IMR-90 (cell line): ENCODE data around the gene PLEKHH2.

Experiments
- CHD1 ChIP-seq: IDR thresholded peaks from 2 replicates; pipeline ENCODE4 v1.6.1; 2012; ENCODE audit warnings: low read depth, low read length, improper control_type of control experiment
- CTCF ChIP-seq: conservative IDR thresholded peaks from 2 replicates; pipeline ENCODE4 v1.5.1; 2012; ENCODE audit warnings: mild to moderate bottlenecking, low read depth, low read length, improper control_type of control experiment
- FOS ChIP-seq: fragments of 150-350 bp; IDR thresholded peaks from 2 replicates; pipeline ENCODE4 v1.6.1; 2016; ENCODE audit warnings: low read depth, low read length
- MAFK ChIP-seq: IDR thresholded peaks from 2 replicates; pipeline ENCODE4 v1.6.1; 2012; ENCODE audit warnings: low read depth, low read length, improper control_type of control experiment
- MAZ ChIP-seq: IDR thresholded peaks from 2 replicates; pipeline ENCODE4 v1.6.1; 2012; ENCODE audit warnings: low read depth, mild to moderate bottlenecking, low read length, improper control_type of control experiment, moderate library complexity, borderline replicate concordance
- MXI1 ChIP-seq: IDR thresholded peaks from 2 replicates; pipeline ENCODE4 v1.6.1; 2012; ENCODE audit warnings: low read depth, mild to moderate bottlenecking, low read length, moderate library complexity, borderline replicate concordance
- NFE2L2 ChIP-seq: fragments of 150-350 bp; IDR thresholded peaks from 2 replicates; pipeline ENCODE4 v1.6.1; 2016; ENCODE audit warnings: low read depth, mild to moderate bottlenecking, low read length
- POLR2A ChIP-seq: IDR thresholded peaks from 2 replicates; pipeline ENCODE4 v1.6.1; 2012; ENCODE audit warnings: mild to moderate bottlenecking, low read depth, low read length
- RAD21 ChIP-seq: IDR thresholded peaks from 2 replicates; pipeline ENCODE4 v1.6.1; 2012; ENCODE audit warnings: low read length, improper control_type of control experiment
- RFX5 ChIP-seq: IDR thresholded peaks from 2 replicates; pipeline ENCODE4 v1.8.0; 2012; ENCODE audit warnings: low read depth, mild to moderate bottlenecking, low read length, moderate library complexity
- USF2 ChIP-seq: fragments of 150-350 bp; IDR thresholded peaks from 2 replicates; pipeline ENCODE4 v1.6.1; 2017; ENCODE audit warnings: mild to moderate bottlenecking, antibody characterized with exemption, low read length, low read depth
- TF ChIP-seq, protein P1 (sequence below): fragments of 150-350 bp; IDR thresholded peaks from 2 replicates; pipeline ENCODE4 v1.6.1; 2016; ENCODE audit warnings: low read depth, mild to moderate bottlenecking, low read length, moderate library complexity, borderline replicate concordance

GRCh38 chr2:43810888-43811287 is 173.8 kb downstream of the PLEKHH2 start:
- TF ChIP-seq CTCF, result no peak
- TF ChIP-seq MXI1, result no peak
- no peak for TF ChIP-seq POLR2A
- no peak for TF ChIP-seq RAD21
- TF ChIP-seq MAFK, result no peak
- TF ChIP-seq USF2, result no peak
- TF ChIP-seq RFX5, result no peak
- TF ChIP-seq NFE2L2, result no peak
- TF ChIP-seq, protein P1, sequence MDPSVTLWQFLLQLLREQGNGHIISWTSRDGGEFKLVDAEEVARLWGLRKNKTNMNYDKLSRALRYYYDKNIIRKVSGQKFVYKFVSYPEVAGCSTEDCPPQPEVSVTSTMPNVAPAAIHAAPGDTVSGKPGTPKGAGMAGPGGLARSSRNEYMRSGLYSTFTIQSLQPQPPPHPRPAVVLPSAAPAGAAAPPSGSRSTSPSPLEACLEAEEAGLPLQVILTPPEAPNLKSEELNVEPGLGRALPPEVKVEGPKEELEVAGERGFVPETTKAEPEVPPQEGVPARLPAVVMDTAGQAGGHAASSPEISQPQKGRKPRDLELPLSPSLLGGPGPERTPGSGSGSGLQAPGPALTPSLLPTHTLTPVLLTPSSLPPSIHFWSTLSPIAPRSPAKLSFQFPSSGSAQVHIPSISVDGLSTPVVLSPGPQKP, result no peak
- no peak for TF ChIP-seq MAZ
- TF ChIP-seq FOS, result no peak
- TF ChIP-seq CHD1, result no peak
